Nephron (organoid): ENCODE measurements around the gene EDIL3.

ENCODE experiments used
- H3K27ac Mint-ChIP-seq, 3 experiments: 2 replicates each; pipeline ENCODE4 v1.8.0; 2020; ENCODE audit warnings: mixed read lengths in 3 of 3, mild to moderate bottlenecking in 2 of 3, moderate library complexity in 1 of 3
- H3K27me3 Mint-ChIP-seq: 2 replicates; pipeline ENCODE4 v1.8.0; 2021; ENCODE audit warnings: low read depth, mild to moderate bottlenecking, moderate library complexity, mixed read lengths
- H3K36me3 Mint-ChIP-seq: 2 replicates; pipeline ENCODE4 v1.8.0; 2020; ENCODE audit warnings: low read depth, mixed read lengths
- H3K4me1 Mint-ChIP-seq: 2 replicates; pipeline ENCODE4 v1.8.0; 2020; ENCODE audit warnings: mixed read lengths
- H3K4me3 Mint-ChIP-seq, 3 experiments: 2 replicates each; pipeline ENCODE4 v1.8.0; 2020; ENCODE audit warnings: mild to moderate bottlenecking in 3 of 3, mixed read lengths in 3 of 3, moderate library complexity in 2 of 3
- H3K9me3 Mint-ChIP-seq: 2 replicates; pipeline ENCODE4 v1.8.0; 2020; ENCODE audit warnings: mixed read lengths
- TF ChIP-seq, protein P1 (sequence below), 3 experiments: fragments of 200-600 bp; sonication (generic); IDR thresholded peaks; one replicate each; pipeline ENCODE4 v1.5.0; 2021; ENCODE audit warnings: antibody characterized with exemption in 3 of 3; ENCODE audit not compliant: unreplicated experiment in 3 of 3

Gene EDIL3

GRCh38 chr5:84227236-84227635, 157.4 kb downstream of the EDIL3 start:
- no peak overlapping the region for H3K4me3 Mint-ChIP-seq
- H3K4me1 Mint-ChIP-seq = no peaks in the 10 kb centered on the region
- H3K27me3 Mint-ChIP-seq = no peaks in the 10 kb centered on the region
- TF ChIP-seq, protein P1, sequence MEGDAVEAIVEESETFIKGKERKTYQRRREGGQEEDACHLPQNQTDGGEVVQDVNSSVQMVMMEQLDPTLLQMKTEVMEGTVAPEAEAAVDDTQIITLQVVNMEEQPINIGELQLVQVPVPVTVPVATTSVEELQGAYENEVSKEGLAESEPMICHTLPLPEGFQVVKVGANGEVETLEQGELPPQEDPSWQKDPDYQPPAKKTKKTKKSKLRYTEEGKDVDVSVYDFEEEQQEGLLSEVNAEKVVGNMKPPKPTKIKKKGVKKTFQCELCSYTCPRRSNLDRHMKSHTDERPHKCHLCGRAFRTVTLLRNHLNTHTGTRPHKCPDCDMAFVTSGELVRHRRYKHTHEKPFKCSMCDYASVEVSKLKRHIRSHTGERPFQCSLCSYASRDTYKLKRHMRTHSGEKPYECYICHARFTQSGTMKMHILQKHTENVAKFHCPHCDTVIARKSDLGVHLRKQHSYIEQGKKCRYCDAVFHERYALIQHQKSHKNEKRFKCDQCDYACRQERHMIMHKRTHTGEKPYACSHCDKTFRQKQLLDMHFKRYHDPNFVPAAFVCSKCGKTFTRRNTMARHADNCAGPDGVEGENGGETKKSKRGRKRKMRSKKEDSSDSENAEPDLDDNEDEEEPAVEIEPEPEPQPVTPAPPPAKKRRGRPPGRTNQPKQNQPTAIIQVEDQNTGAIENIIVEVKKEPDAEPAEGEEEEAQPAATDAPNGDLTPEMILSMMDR (IDR thresholded peaks at IDR 0.05; ENCODE audit: unreplicated experiment in 3 of 3) = no peak
- no peaks in the 10 kb centered on the region for H3K36me3 Mint-ChIP-seq
- H3K27ac Mint-ChIP-seq = no peak overlapping the region
- no peaks in the 10 kb centered on the region for H3K9me3 Mint-ChIP-seq

DNA sequence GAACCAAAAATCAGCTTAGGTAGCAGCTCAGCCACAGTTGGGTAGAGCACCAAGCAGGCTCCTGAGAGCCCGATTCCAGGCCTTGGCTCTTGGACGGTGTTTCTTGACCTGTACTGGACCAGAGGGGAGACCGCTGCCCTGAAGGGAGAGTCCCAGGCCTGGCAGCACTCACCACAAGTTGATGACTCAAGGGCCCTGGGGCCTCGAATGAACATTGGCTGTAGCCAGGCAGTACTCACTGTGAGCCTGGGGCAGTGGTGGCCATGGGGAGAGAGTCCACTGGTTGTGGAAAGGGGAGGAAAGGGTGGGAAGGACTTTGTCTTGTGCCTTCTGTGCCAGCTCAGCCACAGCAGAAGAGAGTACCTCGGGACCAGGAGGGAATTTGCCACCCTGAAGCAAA, 166.1 kb downstream of the EDIL3 start:
- H3K27ac Mint-ChIP-seq = no peak overlapping the region
- TF ChIP-seq, protein P1 (IDR thresholded peaks at IDR 0.05; ENCODE audit: unreplicated experiment in 3 of 3) = no peak
- H3K9me3 Mint-ChIP-seq = no peaks in the 10 kb centered on the region
- H3K27me3 Mint-ChIP-seq = no peaks in the 10 kb centered on the region
- no peaks in the 10 kb centered on the region for H3K36me3 Mint-ChIP-seq
- H3K4me1 Mint-ChIP-seq = no peaks in the 10 kb centered on the region
- H3K4me3 Mint-ChIP-seq = no peak overlapping the region

GRCh38 chr5:84215521-84215920, 169.2 kb downstream of the EDIL3 start:
- no peaks in the 10 kb centered on the region for H3K4me1 Mint-ChIP-seq
- TF ChIP-seq, protein P1 (IDR thresholded peaks at IDR 0.05; ENCODE audit: unreplicated experiment in 3 of 3) = no peak
- H3K27me3 Mint-ChIP-seq = no peaks in the 10 kb centered on the region
- peaks cover 8% of the 10 kb centered on the region for H3K36me3 Mint-ChIP-seq
- no peaks in the 10 kb centered on the region for H3K9me3 Mint-ChIP-seq
- H3K4me3 Mint-ChIP-seq = no peak overlapping the region
- no peak overlapping the region for H3K27ac Mint-ChIP-seq

DNA sequence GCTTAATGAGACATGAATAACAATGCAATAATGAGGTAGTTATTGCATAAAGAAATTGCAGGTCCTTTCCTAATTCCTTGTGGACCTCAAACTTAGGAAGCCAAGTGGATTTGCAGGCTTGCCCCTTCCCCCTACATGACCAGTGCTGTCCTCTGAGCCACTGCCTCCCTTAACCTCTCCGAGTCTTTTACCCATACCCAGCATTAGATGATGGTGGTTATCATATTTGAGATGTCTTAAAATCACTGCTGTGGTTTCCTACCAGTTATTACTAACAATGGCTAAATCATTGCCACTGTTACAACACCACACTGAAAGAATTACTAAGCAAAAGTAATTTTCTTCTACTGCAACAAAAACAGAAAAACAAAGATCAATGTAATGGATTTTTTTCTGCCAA, 170.8 kb downstream of the EDIL3 start:
- no peaks in the 10 kb centered on the region for H3K27me3 Mint-ChIP-seq
- no peak overlapping the region for H3K27ac Mint-ChIP-seq
- no peaks in the 10 kb centered on the region for H3K9me3 Mint-ChIP-seq
- no peaks in the 10 kb centered on the region for H3K4me1 Mint-ChIP-seq
- peaks cover 8% of the 10 kb centered on the region for H3K36me3 Mint-ChIP-seq
- TF ChIP-seq, protein P1 (IDR thresholded peaks at IDR 0.05; ENCODE audit: unreplicated experiment in 3 of 3) = no peak
- H3K4me3 Mint-ChIP-seq = no peak overlapping the region

GRCh38 chr5:84213212-84213611, 171.5 kb downstream of the EDIL3 start:
- H3K27ac Mint-ChIP-seq = no peak overlapping the region
- H3K4me3 Mint-ChIP-seq = no peak overlapping the region
- no peaks in the 10 kb centered on the region for H3K9me3 Mint-ChIP-seq
- H3K27me3 Mint-ChIP-seq = no peaks in the 10 kb centered on the region
- no peaks in the 10 kb centered on the region for H3K4me1 Mint-ChIP-seq
- H3K36me3 Mint-ChIP-seq = peaks cover 8% of the 10 kb centered on the region
- TF ChIP-seq, protein P1 (IDR thresholded peaks at IDR 0.05; ENCODE audit: unreplicated experiment in 3 of 3) = no peak

DNA sequence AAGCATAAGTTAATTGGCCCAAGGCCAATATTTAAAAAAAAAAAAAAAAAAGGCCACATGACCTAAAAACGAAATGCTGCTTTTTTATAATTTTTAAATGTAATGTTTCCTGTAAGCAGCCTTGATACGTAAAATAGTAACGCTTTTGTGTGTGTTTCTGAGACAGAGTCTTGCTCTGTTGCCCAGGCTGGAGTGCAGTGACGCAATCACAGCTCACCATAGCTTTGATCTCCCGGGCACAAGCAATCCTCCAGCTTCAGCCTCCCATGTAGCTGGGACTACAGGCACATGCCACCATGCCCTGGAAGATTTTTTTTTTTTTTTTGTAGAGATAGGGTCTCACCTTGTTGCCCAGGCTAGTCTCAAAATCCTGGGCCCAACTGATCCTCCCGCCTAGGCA, 179.9 kb downstream of the EDIL3 start:
- Mint-ChIP-seq H3K27me3 (no peaks in the 10 kb centered on the region), H3K27ac (no peak overlapping the region), H3K4me3 (no peak overlapping the region), H3K4me1 (no peaks in the 10 kb centered on the region), H3K9me3 (no peaks in the 10 kb centered on the region), H3K36me3 (no peaks in the 10 kb centered on the region)
- TF ChIP-seq, protein P1 (IDR thresholded peaks at IDR 0.05; ENCODE audit: unreplicated experiment in 3 of 3) = no peak
